SK-N-MC (cell line): ENCODE measurements around the gene AK1.

Experiments
- EZH2 ChIP-seq: fragments of 200-600 bp; sonication (generic); IDR thresholded peaks from one replicate; pipeline ENCODE4 v1.6.1; 2017; ENCODE audit warnings: antibody characterized with exemption
- FOXP2 ChIP-seq: optimal IDR thresholded peaks from 2 replicates; pipeline ENCODE3; 2011; ENCODE audit warnings: mild to moderate bottlenecking, moderate library complexity; ENCODE audit not compliant: insufficient read depth; ENCODE audit errors: extremely low read length, control extremely low read depth
- POLR2AphosphoS5 ChIP-seq: IDR thresholded peaks from 2 replicates; pipeline ENCODE4 v1.6.1; 2012; ENCODE audit warnings: mild to moderate bottlenecking, low read depth, low read length, borderline replicate concordance

- TF ChIP-seq EZH2 (no peak), FOXP2 (no peak), POLR2AphosphoS5 (no peak)
Observed at GRCh38 chr9:127905788-127906191, 28.3 kb upstream of the AK1 start.
